ENCODE results near the gene REG4. TPM values are rescaled to one million over a fixed set of nuclear protein-coding genes. Genes with fewer than 3 reads are reported as not detected.

REG4 gene
- total RNA-seq, 2 experiments from 2014 or later, result 9.1 to 10.3 TPM

GRCh38 chr1:119767486-119767885 is 43.8 kb downstream of the REG4 start:
- peaks cover 36% of the 10 kb centered on the region for H3K27me3 Mint-ChIP-seq
- H3K36me3 Mint-ChIP-seq, result no peaks in the 10 kb centered on the region
- peaks cover 4% of the 10 kb centered on the region for H3K4me1 Mint-ChIP-seq
- DNase-seq (no peak), ATAC-seq (ENCODE audit: low read depth) (no peak)
- H3K4me3 Mint-ChIP-seq, result no peak overlapping the region
- H3K27ac Mint-ChIP-seq, result no peak overlapping the region
- H3K9me3 Mint-ChIP-seq, result no peaks in the 10 kb centered on the region
- POLR2A ChIA-PET, result no interaction called here

- no peak overlapping the region for H3K4me3 Mint-ChIP-seq
- H3K27ac Mint-ChIP-seq, result no peak overlapping the region
- H3K9me3 Mint-ChIP-seq, result no peaks in the 10 kb centered on the region
- POLR2A ChIA-PET, result interaction anchor here (0.6 kb wide), 1 partner anchor 100 kb away, joined by 3 read pairs; no protein-coding TSS in a partner anchor
- DNase-seq, result no peak
- peaks cover 35% of the 10 kb centered on the region for H3K27me3 Mint-ChIP-seq
- H3K4me1 Mint-ChIP-seq, result peaks cover 4% of the 10 kb centered on the region
- H3K36me3 Mint-ChIP-seq, result no peaks in the 10 kb centered on the region
- ATAC-seq (ENCODE audit: low read depth), result no peak
Measured at GRCh38 chr1:119766374-119766794, 44.9 kb downstream of the REG4 start.

DNA sequence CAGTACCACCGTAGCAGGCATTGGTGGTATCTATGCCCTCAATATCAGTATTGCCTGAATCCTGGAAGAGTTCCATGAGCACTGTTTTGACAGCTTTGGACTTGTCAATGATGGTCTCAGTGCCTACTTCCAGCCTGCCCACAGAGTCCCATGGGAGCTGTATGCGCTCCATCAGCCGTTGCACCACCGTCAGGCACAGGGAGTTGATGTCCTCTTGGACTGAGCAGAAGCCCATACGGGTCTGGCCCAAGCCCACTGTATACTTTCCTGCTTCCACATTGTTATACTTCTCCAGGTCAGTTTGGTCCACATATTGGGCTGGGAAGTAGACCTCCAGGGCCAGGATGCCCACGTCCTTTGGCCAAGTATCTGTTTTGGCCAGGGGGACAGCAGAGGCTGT is 47.0 kb downstream of the REG4 start:
- Mint-ChIP-seq H3K4me1 (peaks cover 4% of the 10 kb centered on the region), H3K4me3 (no peak overlapping the region), H3K27me3 (peaks cover 44% of the 10 kb centered on the region), H3K36me3 (no peaks in the 10 kb centered on the region), H3K27ac (no peak overlapping the region), H3K9me3 (no peaks in the 10 kb centered on the region)
- ATAC-seq (ENCODE audit: low read depth) (no peak), DNase-seq (no peak)
- POLR2A ChIA-PET, result no interaction called here

DNA sequence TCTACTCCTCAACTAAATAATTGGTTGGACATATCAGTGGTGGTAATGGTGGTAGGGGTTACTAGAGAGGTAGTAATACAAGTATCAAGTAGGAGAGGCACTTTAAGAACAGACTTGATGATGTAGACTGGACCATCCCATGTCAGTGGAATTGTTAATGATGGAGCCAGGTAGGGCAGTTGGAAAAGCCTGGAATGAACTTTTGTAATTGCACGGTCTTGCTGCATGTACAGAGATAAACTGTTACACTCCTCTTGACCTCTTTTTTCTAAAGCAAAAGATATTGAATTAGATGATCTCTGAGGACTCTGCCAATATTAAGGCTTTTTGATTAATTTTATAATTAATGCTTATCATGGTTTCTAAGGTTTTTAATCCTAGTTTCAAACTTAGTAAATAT is 48.3 kb downstream of the REG4 start:
- Mint-ChIP-seq H3K4me1 (peaks cover 9% of the 10 kb centered on the region), H3K27me3 (peaks cover 44% of the 10 kb centered on the region), H3K36me3 (no peaks in the 10 kb centered on the region), H3K4me3 (no peak overlapping the region), H3K9me3 (no peaks in the 10 kb centered on the region), H3K27ac (no peak overlapping the region)
- ATAC-seq (ENCODE audit: low read depth) (no peak), DNase-seq (no peak)
- POLR2A ChIA-PET, result no interaction called here

- Mint-ChIP-seq H3K36me3 (no peaks in the 10 kb centered on the region), H3K27me3 (peaks cover 49% of the 10 kb centered on the region), H3K4me1 (peaks cover 8% of the 10 kb centered on the region), H3K27ac (no peak overlapping the region), H3K4me3 (no peak overlapping the region), H3K9me3 (no peaks in the 10 kb centered on the region)
- no peak for ATAC-seq (ENCODE audit: low read depth)
- POLR2A ChIA-PET, result no interaction called here
- no peak for DNase-seq
Measured at GRCh38 chr1:119762409-119762808, 48.9 kb downstream of the REG4 start.

DNA sequence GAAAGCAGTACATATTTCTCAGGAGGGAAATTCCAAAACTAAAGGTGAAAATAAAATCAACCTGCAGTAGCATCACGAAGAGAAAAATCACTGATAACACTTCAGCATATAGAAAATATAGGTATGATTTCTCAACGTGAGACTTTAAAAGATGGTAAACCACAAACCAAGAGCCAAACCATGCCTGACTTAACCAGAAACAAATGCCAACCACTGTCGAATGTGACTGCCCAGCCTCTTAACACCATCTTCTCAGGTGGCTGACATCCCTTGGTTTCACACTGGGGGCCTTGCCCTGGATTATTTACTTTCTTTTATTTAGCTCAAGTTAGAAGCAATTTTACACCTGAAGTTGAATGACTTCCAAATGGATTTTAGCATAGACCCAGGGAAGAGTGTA is 52.7 kb downstream of the REG4 start:
- POLR2A ChIA-PET, result no interaction called here
- H3K36me3 Mint-ChIP-seq, result no peaks in the 10 kb centered on the region
- no peak overlapping the region for H3K27ac Mint-ChIP-seq
- H3K27me3 Mint-ChIP-seq, result peaks cover 33% of the 10 kb centered on the region
- ATAC-seq (ENCODE audit: low read depth) (no peak), DNase-seq (no peak)
- no peaks in the 10 kb centered on the region for H3K9me3 Mint-ChIP-seq
- H3K4me3 Mint-ChIP-seq, result no peak overlapping the region
- H3K4me1 Mint-ChIP-seq, result peaks cover 8% of the 10 kb centered on the region

- Mint-ChIP-seq H3K27me3 (peaks cover 39% of the 10 kb centered on the region), H3K36me3 (no peaks in the 10 kb centered on the region), H3K9me3 (no peaks in the 10 kb centered on the region), H3K4me3 (peak overlapping the region; percentile 34), H3K27ac (no peak overlapping the region), H3K4me1 (peaks cover 18% of the 10 kb centered on the region)
- no peak for DNase-seq
- peak; percentile 70 for ATAC-seq (ENCODE audit: low read depth)
- POLR2A ChIA-PET, result no interaction called here
Measured at GRCh38 chr1:119752592-119752991, 58.7 kb downstream of the REG4 start.

- H3K4me3 Mint-ChIP-seq, result no peak overlapping the region
Measured at GRCh38 chr1:119748040-119748439, 63.2 kb downstream of the REG4 start.

GRCh38 chr1:119747451-119747850 is 63.8 kb downstream of the REG4 start:
- no peak overlapping the region for H3K27ac Mint-ChIP-seq
- H3K4me3 Mint-ChIP-seq, result no peak overlapping the region
- H3K27me3 Mint-ChIP-seq, result peaks cover 28% of the 10 kb centered on the region
- DNase-seq, result no peak
- peaks cover 4% of the 10 kb centered on the region for H3K36me3 Mint-ChIP-seq
- no peak for ATAC-seq (ENCODE audit: low read depth)
- peaks cover 10% of the 10 kb centered on the region for H3K4me1 Mint-ChIP-seq
- no peaks in the 10 kb centered on the region for H3K9me3 Mint-ChIP-seq
- POLR2A ChIA-PET, result interaction anchor here (1.2 kb wide), 1 partner anchor 36 kb away, joined by 3 read pairs; the partner anchor contains the start of gene PHGDH

More at GRCh38 chr1:119748040-119748439, 63.2 kb downstream of the REG4 start:
- DNase-seq (no peak), ATAC-seq (ENCODE audit: low read depth) (no peak)
- no peaks in the 10 kb centered on the region for H3K9me3 Mint-ChIP-seq
- peaks cover 14% of the 10 kb centered on the region for H3K4me1 Mint-ChIP-seq
- POLR2A ChIA-PET, result interaction anchor here (1.2 kb wide), 1 partner anchor 36 kb away, joined by 3 read pairs; the partner anchor contains the start of gene PHGDH
- H3K36me3 Mint-ChIP-seq, result peaks cover 3% of the 10 kb centered on the region
- peaks cover 28% of the 10 kb centered on the region for H3K27me3 Mint-ChIP-seq
- no peak overlapping the region for H3K27ac Mint-ChIP-seq

DNA sequence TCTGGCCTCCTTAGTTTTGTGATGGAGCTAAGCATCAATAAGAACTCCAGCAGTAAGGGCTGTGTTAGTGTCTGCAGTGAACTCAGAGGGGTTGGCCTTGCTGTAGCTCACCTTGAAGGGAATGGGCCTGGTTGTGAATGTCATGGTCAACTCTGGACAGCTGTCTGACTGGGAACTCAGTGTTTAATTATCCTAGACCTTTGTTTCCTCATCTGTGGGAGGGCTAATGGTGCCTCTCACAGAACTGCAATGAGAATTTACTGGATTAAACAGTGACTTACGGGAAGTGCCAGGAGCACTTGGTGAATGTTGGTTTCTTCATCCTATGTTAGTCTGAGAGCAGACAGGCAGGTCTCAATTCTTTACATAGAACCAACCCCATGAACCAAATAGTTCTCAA is 66.2 kb downstream of the REG4 start:
- POLR2A ChIA-PET, result interaction anchor here (0.6 to 1.7 kb wide), 3 partner anchors 54 to 147 kb away, joined by 3 to 5 read pairs (median 3); no protein-coding TSS in a partner anchor
- peaks cover 4% of the 10 kb centered on the region for H3K4me1 Mint-ChIP-seq
- H3K9me3 Mint-ChIP-seq, result no peaks in the 10 kb centered on the region
- no peak overlapping the region for H3K27ac Mint-ChIP-seq
- peaks cover 13% of the 10 kb centered on the region for H3K36me3 Mint-ChIP-seq
- no peak overlapping the region for H3K4me3 Mint-ChIP-seq
- ATAC-seq (ENCODE audit: low read depth) (no peak), DNase-seq (no peak)
- H3K27me3 Mint-ChIP-seq, result peaks cover 12% of the 10 kb centered on the region

- Mint-ChIP-seq H3K4me3 (no peak overlapping the region), H3K4me1 (peaks cover 4% of the 10 kb centered on the region), H3K36me3 (peaks cover 13% of the 10 kb centered on the region), H3K27me3 (peaks cover 7% of the 10 kb centered on the region), H3K9me3 (no peaks in the 10 kb centered on the region), H3K27ac (no peak overlapping the region)
- DNase-seq (no peak), ATAC-seq (ENCODE audit: low read depth) (no peak)
- POLR2A ChIA-PET, result interaction anchor here (0.6 to 1.7 kb wide), 3 partner anchors 55 to 148 kb away, joined by 3 to 5 read pairs (median 3); no protein-coding TSS in a partner anchor
Measured at GRCh38 chr1:119744598-119744942, 66.7 kb downstream of the REG4 start.

Other genes with a start within 250 kb of the REG4 start
- gene ZNF697, start 163.2 kb downstream of the REG4 start, total RNA-seq, result under 1 TPM; 0.22 to 0.31 TPM
- 100 to 1,000 TPM; 147 to 156 TPM for gene PHGDH, start 99.5 kb downstream of the REG4 start, total RNA-seq
- gene HMGCS2, start 42.6 kb downstream of the REG4 start, total RNA-seq, result not detected
- not detected for gene ADAM30, start 85.1 kb upstream of the REG4 start, total RNA-seq

All from activated naive CD8-positive, alpha-beta T cell treated with anti-CD3 and anti-CD28 coated beads, Interleukin-2, amount 10 ng/mL, durations not matched to agents 7 days and 5 days (primary cell).